Embryonic facial prominence (tissue), 1 donor: ENCODE measurements around the gene SEZ6.
"Not testable (repeated sequence)": the region's sequence is repeated elsewhere in the genome, so short reads cannot be mapped to it uniquely, and the experiment has no call there.

ENCODE experiments used
- DNase-seq: peaks from one replicate; pipeline ENCODE4 v3.0.0-alpha.2; 2016; ENCODE audit errors: extremely low spot score

Gene SEZ6

GRCh38 chr17:28937044-28937729 lies 68.6 kb downstream of the SEZ6 start:
- DNase-seq, result no peak

GRCh38 chr17:28935744-28936460 lies 69.9 kb downstream of the SEZ6 start:
- DNase-seq, result no peak

- DNase-seq, result not testable (repeated sequence)
These were observed 71.3 kb downstream of the SEZ6 start for GRCh38 chr17:28934508-28934907.

DNA sequence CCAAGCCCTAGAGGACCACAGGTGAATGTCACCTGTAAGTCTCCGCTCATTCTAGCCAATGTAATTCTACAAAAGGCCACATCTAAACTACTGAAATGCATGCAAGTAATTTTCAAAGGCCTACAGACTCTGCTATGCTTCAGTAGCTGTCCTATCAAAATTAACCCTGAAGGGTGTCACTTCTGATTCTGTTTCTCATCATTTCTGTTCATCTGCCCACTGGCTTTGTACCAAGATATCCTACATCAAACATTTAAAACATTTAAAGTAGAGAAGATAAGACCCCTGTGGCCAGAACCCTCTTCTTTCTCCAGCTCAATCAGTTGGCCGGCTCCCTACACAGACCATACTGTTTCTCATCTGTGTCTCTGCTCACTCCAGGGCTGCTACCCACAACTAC lies 76.0 kb downstream of the SEZ6 start:
- no peak for DNase-seq

DNA sequence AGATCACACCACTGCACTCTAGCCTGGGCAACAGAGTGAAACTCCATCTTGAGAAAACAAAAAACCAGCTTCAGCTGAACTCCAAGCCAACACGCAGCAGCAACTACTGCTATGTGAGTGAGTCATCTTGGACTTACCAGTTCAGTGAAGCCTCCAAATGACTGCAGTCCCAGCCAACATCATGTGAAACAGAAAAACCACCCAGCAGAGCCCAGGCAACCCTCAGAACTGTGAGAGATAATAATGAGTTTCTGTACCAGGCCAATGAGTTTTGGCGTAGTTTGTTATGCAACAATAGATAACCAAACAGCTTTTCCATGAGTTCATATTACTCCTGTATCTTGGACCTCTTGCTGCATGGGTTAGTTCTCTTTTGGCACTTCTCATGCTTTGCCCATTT lies 77.8 kb downstream of the SEZ6 start:
- DNase-seq, result no peak

GRCh38 chr17:28926786-28927185 lies 79.0 kb downstream of the SEZ6 start:
- DNase-seq, result no peak

DNA sequence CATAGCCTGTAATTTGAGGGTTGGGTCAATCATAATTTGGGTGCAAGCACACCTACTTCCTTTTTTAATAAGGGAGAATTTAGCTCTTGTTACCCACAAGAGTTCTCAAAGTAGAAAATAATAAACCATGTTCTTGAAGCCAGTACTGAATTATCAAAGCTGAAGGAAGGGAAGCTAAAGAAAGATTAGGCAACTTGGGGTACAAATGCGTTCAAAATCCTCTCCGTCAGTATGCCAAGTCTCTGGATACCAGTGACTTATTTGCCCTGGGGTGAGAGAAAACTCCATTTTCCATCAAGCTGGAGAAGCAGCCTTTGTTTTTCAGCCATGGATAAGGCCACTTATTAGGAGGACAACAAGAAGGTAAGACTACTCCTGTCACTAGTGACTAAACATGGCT lies 79.5 kb downstream of the SEZ6 start:
- no peak for DNase-seq

- no peak for DNase-seq
These were observed 79.9 kb downstream of the SEZ6 start for GRCh38 chr17:28925912-28926365.

- DNase-seq, result no peak
These were observed 85.6 kb downstream of the SEZ6 start for GRCh38 chr17:28920201-28920600.

GRCh38 chr17:28918295-28918694 lies 87.5 kb downstream of the SEZ6 start:
- DNase-seq, result no peak

DNA sequence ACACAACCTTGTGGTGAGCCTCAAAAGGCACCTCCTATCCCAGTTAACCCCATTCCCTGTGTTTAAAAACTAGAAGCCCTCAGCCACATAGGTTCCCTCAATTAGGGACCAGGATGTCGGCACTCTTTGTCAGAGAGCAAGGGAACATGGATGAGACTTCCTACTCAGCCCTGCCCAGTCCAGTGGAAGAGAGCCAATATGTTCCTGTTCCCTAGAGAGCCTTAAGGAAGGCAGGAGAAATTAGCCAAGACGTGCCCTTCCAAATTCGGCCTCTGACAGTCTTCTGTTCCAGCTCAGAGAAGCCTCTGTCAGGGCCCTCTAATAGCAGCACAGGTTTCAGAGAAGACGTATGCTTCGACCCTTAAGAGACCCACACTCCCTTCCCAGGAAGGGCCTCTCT lies 88.4 kb downstream of the SEZ6 start:
- DNase-seq, result no peak

GRCh38 chr17:28917029-28917428 lies 88.8 kb downstream of the SEZ6 start:
- DNase-seq, result no peak

- DNase-seq, result no peak
These were observed 89.4 kb downstream of the SEZ6 start for GRCh38 chr17:28916302-28916934.

- DNase-seq, result no peak
These were observed 92.9 kb downstream of the SEZ6 start for GRCh38 chr17:28912938-28913333.

DNA sequence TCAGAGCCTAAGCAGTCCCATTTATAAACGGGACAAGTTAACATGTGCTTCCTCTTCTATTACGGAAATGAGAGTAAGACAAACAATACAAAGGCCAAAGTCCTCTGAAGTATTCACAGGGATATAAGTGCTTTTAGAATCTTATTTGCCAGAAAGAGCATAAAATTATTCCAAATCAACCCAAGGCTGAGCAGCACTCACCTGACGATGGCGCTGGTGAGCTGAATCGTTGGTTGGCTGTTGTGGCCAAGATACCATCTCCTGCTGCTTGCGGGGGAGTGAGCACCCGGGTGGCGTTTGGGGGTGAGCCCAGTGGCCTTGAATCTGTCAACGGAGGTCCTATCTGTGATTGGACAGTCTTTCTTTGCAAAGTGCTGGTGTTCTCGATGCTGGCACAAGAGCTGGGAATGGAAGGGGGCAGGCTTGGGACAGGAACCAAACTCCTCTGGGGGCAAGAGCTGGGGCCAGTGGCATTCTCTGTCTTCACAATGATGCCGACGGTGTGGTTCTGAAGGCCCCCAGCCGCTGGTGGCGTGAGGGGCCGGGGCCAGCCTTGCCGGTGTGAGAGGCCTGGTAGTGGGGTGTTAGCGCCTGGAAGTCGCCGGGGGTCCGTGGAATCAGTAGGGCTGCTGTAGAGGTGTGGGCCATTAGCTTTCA lies 93.4 kb downstream of the SEZ6 start:
- no peak for DNase-seq

GRCh38 chr17:28911411-28912045 lies 94.3 kb downstream of the SEZ6 start:
- DNase-seq, result no peak

- DNase-seq, result no peak
These were observed 95.3 kb downstream of the SEZ6 start for GRCh38 chr17:28910534-28910933.

DNA sequence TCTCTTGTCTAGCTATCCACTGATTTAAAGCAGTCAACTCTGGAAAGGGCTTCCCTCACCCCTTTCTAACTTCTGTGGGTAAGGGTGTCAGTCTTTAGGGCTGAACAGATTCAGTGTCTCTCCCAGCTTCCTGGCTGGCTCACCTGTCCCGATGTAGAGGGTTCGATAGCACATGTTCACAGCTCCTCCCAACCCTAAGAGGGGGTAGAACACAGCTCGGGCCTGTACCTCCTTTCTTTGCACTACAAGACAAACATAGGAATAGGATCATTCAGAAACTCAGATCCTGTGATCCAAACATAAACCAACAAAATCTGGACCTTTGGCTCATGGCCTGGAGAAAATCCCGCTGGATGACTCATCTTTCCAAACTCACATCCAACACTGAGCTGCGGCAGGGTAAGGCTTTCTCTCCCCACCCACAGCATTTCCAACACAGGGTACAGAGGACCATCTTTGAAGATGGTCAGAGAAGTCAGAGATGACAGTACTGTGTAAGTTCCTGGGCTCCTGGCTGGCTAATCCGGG lies 97.1 kb downstream of the SEZ6 start:
- DNase-seq, result no peak

- no peak for DNase-seq
These were observed 97.9 kb downstream of the SEZ6 start for GRCh38 chr17:28907709-28908475.

DNA sequence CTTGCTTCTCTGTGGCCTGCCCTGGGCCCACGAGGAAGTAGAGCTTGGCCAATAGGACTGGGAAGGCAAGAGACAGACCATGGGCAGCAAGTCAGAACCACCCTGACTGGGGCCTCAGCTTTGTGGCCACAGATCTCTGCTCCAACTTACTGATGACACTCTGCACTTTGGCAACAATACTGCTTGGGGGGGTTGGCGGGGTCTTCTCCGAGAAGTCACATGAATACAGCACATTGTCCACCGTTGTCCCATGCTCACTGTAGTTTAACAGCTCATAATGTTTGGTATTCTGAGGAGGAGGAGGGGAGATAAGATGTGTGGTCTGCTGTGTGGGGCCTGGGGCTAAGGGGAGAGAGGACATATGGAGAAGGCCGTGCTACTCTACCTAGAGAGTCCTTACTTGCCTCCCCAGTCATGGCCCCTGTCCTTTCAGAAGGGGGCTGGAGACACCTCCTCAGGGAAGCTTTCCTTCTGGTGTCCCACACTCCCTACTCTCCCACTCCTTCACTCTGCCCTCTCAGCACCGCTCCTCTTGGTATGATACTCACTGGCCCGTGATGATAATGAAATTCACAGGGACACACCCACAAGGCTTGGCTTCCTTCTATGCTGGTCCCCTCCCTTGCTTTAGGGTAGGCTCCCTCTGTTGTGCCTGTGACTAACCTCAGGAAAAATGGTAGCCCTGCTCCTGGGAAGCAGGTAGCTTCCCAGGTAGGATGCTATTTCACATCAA lies 99.0 kb downstream of the SEZ6 start:
- no peak for DNase-seq
